ENCODE measurements around the gene KCNH2. TPM values are rescaled to one million over a fixed set of nuclear protein-coding genes. Genes with fewer than 3 reads are reported as not detected.

KCNH2 gene
- total RNA-seq, 4 donors from 2014 or later: 29.8 to 71.7 (median 42.5) TPM

DNA sequence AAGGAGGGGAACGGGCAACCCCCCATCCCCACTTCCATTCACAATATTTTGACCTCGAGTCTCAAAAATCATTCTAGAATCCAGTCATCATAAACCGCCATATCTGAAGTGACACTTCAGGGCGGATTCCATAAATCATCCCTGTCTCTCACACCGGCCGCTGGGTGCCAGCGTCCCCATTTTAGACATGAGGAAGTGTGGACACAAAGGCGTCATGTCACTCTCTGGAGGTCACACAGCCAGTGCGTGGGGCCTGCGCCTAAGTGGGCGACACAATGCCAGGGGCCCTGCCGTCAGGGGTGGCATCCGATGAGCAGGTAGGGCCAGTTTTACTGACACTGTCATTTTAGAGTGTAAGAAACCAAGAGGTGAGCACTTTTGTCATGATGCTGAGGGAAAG, 19.5 kb downstream of the KCNH2 start:
- peak overlapping the region in 3 of 4 donors; percentile 77 to 85 (median 82) for H3K27ac ChIP-seq (replicated peaks in 1 of 4)
- H3K27me3 ChIP-seq: peaks cover 0 to 11% (median 0%) of the 10 kb centered on the region in 4 donors
- TF ChIP-seq POLR2AphosphoS5 (IDR thresholded peaks at IDR 0.05): no peak

DNA sequence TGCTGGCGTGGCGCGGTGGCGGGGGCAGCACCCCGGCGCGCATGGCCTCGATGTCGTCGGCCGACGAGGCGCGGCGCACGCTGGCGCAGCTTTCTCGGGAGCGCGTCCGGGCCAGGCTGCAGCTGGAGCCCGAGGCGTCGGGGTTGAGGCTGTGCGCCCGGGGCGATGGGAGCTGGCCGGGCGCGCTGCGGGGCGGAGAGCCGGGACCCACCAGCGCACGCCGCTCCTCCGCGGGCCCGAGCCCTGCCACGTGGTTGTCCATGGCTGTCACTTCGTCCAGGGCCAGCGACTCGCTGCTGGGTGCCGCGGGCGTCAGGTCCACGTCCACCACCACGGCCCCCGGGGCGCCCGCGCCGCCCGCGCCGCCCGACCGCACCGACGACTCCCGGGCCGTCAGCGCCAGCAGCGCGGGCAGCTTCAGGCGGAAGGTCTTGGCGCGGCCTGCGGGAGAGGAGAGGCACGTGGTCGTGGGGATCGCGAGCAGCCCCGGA, 20.0 kb downstream of the KCNH2 start:
- WGBS: 63% methylated on average over 8 of the region's 74 CpGs
- peaks cover 0 to 6% (median 0%) of the 10 kb centered on the region in 4 donors for H3K27me3 ChIP-seq
- peaks cover 68 to 84% (median 78%) of the 10 kb centered on the region in 4 donors for H3K4me1 ChIP-seq

More for the DNA sequence above, 19.5 kb downstream of the KCNH2 start:
- intact Hi-C loops (cut with DNase I): loop anchor here (5.0 kb wide), 1 partner anchor 56 kb away; no protein-coding TSS in a partner anchor
- no peak overlapping the region for H3K4me3 ChIP-seq
- no peaks in the 10 kb centered on the region for H3K9me3 ChIP-seq
- WGBS: 84% methylated on average over 9 of the region's 13 CpGs
- DNase-seq (ENCODE audit: extremely low spot score): no peak
- H3K36me3 ChIP-seq: peaks cover 0 to 5% (median 0%) of the 10 kb centered on the region in 4 donors
- H3K4me1 ChIP-seq: peaks cover 68 to 84% (median 78%) of the 10 kb centered on the region in 4 donors

DNA sequence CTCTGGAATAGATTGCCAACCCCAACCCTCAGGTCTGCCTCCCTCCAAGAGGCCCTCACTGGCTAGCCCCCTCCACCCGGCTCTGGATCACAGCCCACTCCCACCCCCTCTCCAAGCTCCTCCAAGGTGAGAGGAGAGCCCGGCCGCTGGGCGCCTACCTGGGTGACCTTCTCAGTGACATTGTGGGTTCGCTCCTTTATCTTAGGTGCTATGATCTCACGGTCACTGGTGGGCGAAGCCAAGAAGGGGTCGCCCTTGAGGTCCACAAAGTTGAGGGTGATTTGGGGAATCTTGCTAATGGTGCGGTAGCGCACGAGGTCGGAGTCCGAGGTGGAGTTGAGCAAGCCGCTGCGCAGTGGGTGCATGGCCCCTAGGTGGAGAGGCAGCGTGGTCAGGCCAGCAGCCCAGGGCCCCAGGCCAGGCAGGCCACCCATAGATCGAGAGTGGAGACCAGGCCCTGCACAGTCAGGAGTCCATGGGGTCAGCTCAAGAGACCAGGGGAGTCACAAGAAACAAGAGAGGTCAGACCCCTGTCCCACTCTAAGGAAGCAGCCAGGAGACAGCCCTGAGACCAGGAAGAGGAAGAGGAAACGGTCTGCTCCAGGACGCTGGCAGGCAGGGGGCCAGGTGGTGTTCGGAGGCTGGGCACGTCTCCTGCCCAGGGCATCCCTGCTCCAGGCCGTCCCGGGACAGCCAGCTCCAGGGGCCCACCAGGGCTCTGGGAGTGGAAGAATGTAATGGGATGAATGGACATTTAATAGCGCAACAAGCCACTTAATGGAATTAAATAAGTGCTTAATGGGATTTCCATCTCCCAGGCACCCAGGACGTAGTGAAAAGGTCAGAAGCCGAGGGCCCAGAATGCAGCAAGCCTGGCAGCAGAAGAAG, 20.7 kb downstream of the KCNH2 start:
- intact Hi-C loops (cut with DNase I): loop anchor here (5.0 kb wide), 1 partner anchor 55 kb away; no protein-coding TSS in a partner anchor
- Histone ChIP-seq H3K36me3 (peaks cover 0 to 8% (median under 1%) of the 10 kb centered on the region in 4 donors), H3K4me3 (no peak overlapping the region), H3K27ac (replicated peaks in 1 of 4) (peak overlapping the region; percentile 77 to 88 (median 84)), H3K9me3 (no peaks in the 10 kb centered on the region), H3K4me1 (peaks cover 62 to 84% (median 76%) of the 10 kb centered on the region in 4 donors), H3K27me3 (peaks cover 0 to 5% (median 0%) of the 10 kb centered on the region in 4 donors)
- 72% methylated on average over 26 of the region's 26 CpGs for WGBS
- TF ChIP-seq EP300 (IDR thresholded peaks at IDR 0.05): no peak
- no peak for TF ChIP-seq POLR2A (IDR thresholded peaks at IDR 0.05; ENCODE audit: low read depth)
- TF ChIP-seq, protein P1, sequence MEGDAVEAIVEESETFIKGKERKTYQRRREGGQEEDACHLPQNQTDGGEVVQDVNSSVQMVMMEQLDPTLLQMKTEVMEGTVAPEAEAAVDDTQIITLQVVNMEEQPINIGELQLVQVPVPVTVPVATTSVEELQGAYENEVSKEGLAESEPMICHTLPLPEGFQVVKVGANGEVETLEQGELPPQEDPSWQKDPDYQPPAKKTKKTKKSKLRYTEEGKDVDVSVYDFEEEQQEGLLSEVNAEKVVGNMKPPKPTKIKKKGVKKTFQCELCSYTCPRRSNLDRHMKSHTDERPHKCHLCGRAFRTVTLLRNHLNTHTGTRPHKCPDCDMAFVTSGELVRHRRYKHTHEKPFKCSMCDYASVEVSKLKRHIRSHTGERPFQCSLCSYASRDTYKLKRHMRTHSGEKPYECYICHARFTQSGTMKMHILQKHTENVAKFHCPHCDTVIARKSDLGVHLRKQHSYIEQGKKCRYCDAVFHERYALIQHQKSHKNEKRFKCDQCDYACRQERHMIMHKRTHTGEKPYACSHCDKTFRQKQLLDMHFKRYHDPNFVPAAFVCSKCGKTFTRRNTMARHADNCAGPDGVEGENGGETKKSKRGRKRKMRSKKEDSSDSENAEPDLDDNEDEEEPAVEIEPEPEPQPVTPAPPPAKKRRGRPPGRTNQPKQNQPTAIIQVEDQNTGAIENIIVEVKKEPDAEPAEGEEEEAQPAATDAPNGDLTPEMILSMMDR (IDR thresholded peaks at IDR 0.05): no peak
- TF ChIP-seq POLR2AphosphoS5 (IDR thresholded peaks at IDR 0.05): no peak
- no peak for DNase-seq (ENCODE audit: extremely low spot score)

More for the DNA sequence above, 20.0 kb downstream of the KCNH2 start:
- TF ChIP-seq EP300 (IDR thresholded peaks at IDR 0.05) (no peak), POLR2A (IDR thresholded peaks at IDR 0.05; ENCODE audit: low read depth) (no peak), POLR2AphosphoS5 (IDR thresholded peaks at IDR 0.05) (no peak)
- TF ChIP-seq, protein P1 (IDR thresholded peaks at IDR 0.05): no peak
- intact Hi-C loops (cut with DNase I): loop anchor here (5.0 kb wide), 1 partner anchor 56 kb away; no protein-coding TSS in a partner anchor
- Histone ChIP-seq H3K36me3 (peaks cover 0 to 5% (median 0%) of the 10 kb centered on the region in 4 donors), H3K27ac (replicated peaks in 1 of 4) (peak overlapping the region; percentile 77 to 88 (median 84)), H3K9me3 (no peaks in the 10 kb centered on the region), H3K4me3 (no peak overlapping the region)
- DNase-seq (ENCODE audit: extremely low spot score): no peak

DNA sequence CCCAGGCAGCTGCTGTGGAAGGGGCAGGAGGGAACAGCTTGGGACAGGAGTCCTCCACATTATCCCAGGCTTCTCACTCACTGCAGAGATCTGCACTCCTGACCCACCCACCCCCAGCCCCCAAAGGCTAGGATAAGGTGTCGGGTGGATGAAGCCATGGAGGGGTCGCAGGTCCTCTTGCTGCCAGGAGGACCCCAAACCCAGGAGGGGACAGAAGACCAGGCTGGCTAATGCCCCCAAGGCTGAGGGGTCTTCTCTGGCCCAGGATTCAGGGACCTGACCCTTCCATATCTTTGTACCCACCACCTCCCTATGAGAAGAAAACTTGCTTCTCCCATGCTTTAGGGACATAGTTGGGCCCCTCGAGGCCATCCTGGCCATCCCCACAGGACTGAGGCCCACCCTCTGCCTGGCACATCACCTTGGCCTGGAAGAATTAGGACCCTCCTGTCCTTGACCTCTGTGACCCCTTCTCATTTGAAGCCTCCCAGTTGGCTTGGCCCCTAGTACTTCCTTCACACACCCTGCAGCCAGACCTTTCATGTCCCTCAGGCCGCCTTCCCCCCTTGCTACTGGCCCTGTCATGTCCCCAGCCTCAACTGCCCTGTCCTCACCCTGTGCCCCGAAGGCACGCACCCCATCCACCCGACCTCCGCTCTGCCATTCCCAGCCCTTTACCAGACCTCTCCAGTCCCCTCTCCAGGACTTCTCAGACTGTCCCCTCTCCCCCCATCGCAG, 21.6 kb downstream of the KCNH2 start:
- H3K4me3 ChIP-seq: no peak overlapping the region
- peaks cover under 1 to 17% (median 8%) of the 10 kb centered on the region in 4 donors for H3K36me3 ChIP-seq
- no peaks in the 10 kb centered on the region for H3K9me3 ChIP-seq
- intact Hi-C loops (cut with DNase I): loop anchor here (5.0 kb wide), 1 partner anchor 54 kb away; no protein-coding TSS in a partner anchor
- H3K27ac ChIP-seq (replicated peaks in 1 of 4): peak overlapping the region; percentile 77 to 88 (median 84)
- WGBS: 96% methylated on average over 8 of the region's 9 CpGs
- peaks cover 0 to 5% (median 0%) of the 10 kb centered on the region in 4 donors for H3K27me3 ChIP-seq
- DNase-seq (ENCODE audit: extremely low spot score): no peak
- TF ChIP-seq POLR2A (IDR thresholded peaks at IDR 0.05; ENCODE audit: low read depth): no peak
- TF ChIP-seq, protein P1 (IDR thresholded peaks at IDR 0.05): no peak
- TF ChIP-seq EP300 (IDR thresholded peaks at IDR 0.05): no peak
- no peak for TF ChIP-seq POLR2AphosphoS5 (IDR thresholded peaks at IDR 0.05)
- peaks cover 54 to 77% (median 67%) of the 10 kb centered on the region in 4 donors for H3K4me1 ChIP-seq
